CD4-positive, CD25-positive, alpha-beta regulatory T cell (primary cell): ENCODE data around the gene DNMT1. TPM values are rescaled to one million over a fixed set of nuclear protein-coding genes. Genes with fewer than 3 reads are reported as not detected.
A peak's percentile ranks its signal among the peaks of the same experiment; 100 is the strongest.
"Not testable (repeated sequence)": the region's sequence is repeated elsewhere in the genome, so short reads cannot be mapped to it uniquely, and the experiment has no call there.

ENCODE experiments used
- ATAC-seq, 2 donors: fragments of 150-1000 bp; cut with Tn5 transposase; one replicate each; pipeline ENCODE4 v1.10.0; 2021; ENCODE audit warnings: low read depth in 2 of 2, moderate number of reproducible peaks in 2 of 2, moderate library complexity in 1 of 2
- DNase-seq, 3 donors: peaks; one replicate each; pipeline versions ENCODE4 v3.0.0 to v3.0.0-alpha.2; 2012 to 2022; ENCODE audit warnings: mixed read lengths in 1 of 3
- H3K27ac ChIP-seq: one replicate; pipeline ENCODE4 v1.7.0; 2013; ENCODE audit warnings: mild to moderate bottlenecking, low read length; ENCODE audit not compliant: insufficient read depth, poor library complexity, severe bottlenecking
- H3K27me3 ChIP-seq: one replicate; pipeline ENCODE4 v1.7.0; 2013; ENCODE audit warnings: low read length; ENCODE audit not compliant: control insufficient read depth, insufficient read depth
- H3K36me3 ChIP-seq: one replicate; pipeline ENCODE4 v1.7.0; 2013; ENCODE audit warnings: mild to moderate bottlenecking, low read length, moderate library complexity; ENCODE audit not compliant: control insufficient read depth, insufficient read depth
- H3K4me1 ChIP-seq: 2 replicates; pipeline ENCODE4 v1.7.0; 2013; ENCODE audit warnings: mild to moderate bottlenecking, low read length; ENCODE audit not compliant: insufficient read depth, control insufficient read depth, poor library complexity, severe bottlenecking
- H3K4me3 ChIP-seq: one replicate; pipeline ENCODE4 v1.7.0; 2013; ENCODE audit warnings: low read depth, mild to moderate bottlenecking, low read length, moderate library complexity
- H3K9me3 ChIP-seq, 2 experiments: 1 replicate in 1 of 2; 2 replicates in 1 of 2; pipeline ENCODE4 v1.7.0; 2013; ENCODE audit warnings: low read length in 2 of 2, mild to moderate bottlenecking in 1 of 2, moderate library complexity in 1 of 2; ENCODE audit not compliant: control insufficient read depth in 2 of 2
- H3K27ac Mint-ChIP-seq, 3 donors: one replicate each; pipeline ENCODE4 v1.8.0; 2020 to 2022; ENCODE audit warnings: mild to moderate bottlenecking in 3 of 3, mixed read lengths in 3 of 3, moderate library complexity in 2 of 3
- H3K27me3 Mint-ChIP-seq: one replicate; pipeline ENCODE4 v1.8.0; 2022; ENCODE audit warnings: mild to moderate bottlenecking, mixed read lengths
- H3K36me3 Mint-ChIP-seq: one replicate; pipeline ENCODE4 v1.8.0; 2020; ENCODE audit warnings: mixed read lengths
- H3K4me1 Mint-ChIP-seq, 4 donors: one replicate each; pipeline ENCODE4 v1.8.0; 2020 to 2022; ENCODE audit warnings: mixed read lengths in 4 of 4, mild to moderate bottlenecking in 1 of 4
- H3K4me3 Mint-ChIP-seq, 4 donors: one replicate each; pipeline ENCODE4 v1.8.0; 2020 to 2022; ENCODE audit warnings: mild to moderate bottlenecking in 4 of 4, mixed read lengths in 4 of 4, moderate library complexity in 3 of 4
- H3K9me3 Mint-ChIP-seq, 7 donors: one replicate each; pipeline ENCODE4 v1.8.0; 2020 to 2022; ENCODE audit warnings: mixed read lengths in 7 of 7, mild to moderate bottlenecking in 3 of 7, moderate library complexity in 2 of 7
- polyA plus RNA-seq, 4 donors: library from polyadenylated mRNA; unstranded; fragments of 300-500 nt; fragmentation: Illumina TruSeq; gene quantifications; one replicate each; pipeline ENCODE4 v1.2.3, GENCODE V29; 2021
- total RNA-seq: library from RNA; stranded (reverse); gene quantifications from one replicate; pipeline ENCODE4 v1.2.3, GENCODE V29; 2022

Gene DNMT1
- total and polyA plus RNA-seq, 5 donors from 2014 or later = 78.8 to 259 (median 99.9) TPM

GRCh38 chr19:10203686-10204085 is 8.9 kb upstream of the DNMT1 start:
- Mint-ChIP-seq H3K4me3 (no peak overlapping the region), H3K4me1 (peaks cover 3 to 6% (median 5%) of the 10 kb centered on the region in 4 donors), H3K36me3 (peaks cover 5% of the 10 kb centered on the region), H3K27ac (peak overlapping the region in 1 of 3 donors; percentile 20), H3K9me3 (peaks cover 0 to 5% (median 0%) of the 10 kb centered on the region in 7 donors), H3K27me3 (no peaks in the 10 kb centered on the region)
- Histone ChIP-seq H3K9me3 (no peaks in the 10 kb centered on the region), H3K27ac (no peak overlapping the region), H3K4me1 (no peaks in the 10 kb centered on the region), H3K36me3 (no peaks in the 10 kb centered on the region), H3K4me3 (no peak overlapping the region), H3K27me3 (no peaks in the 10 kb centered on the region)
- DNase-seq (no peak), ATAC-seq (no peak)

GRCh38 chr19:10201176-10201575 is 6.4 kb upstream of the DNMT1 start:
- Mint-ChIP-seq H3K9me3 (no peaks in the 10 kb centered on the region), H3K4me3 (peak overlapping the region in 1 of 4 donors; percentile 38), H3K27me3 (no peaks in the 10 kb centered on the region), H3K4me1 (peaks cover 3 to 13% (median 9%) of the 10 kb centered on the region in 4 donors), H3K36me3 (no peaks in the 10 kb centered on the region), H3K27ac (no peak overlapping the region)
- Histone ChIP-seq H3K4me1 (no peaks in the 10 kb centered on the region), H3K4me3 (no peak overlapping the region), H3K36me3 (no peaks in the 10 kb centered on the region), H3K9me3 (no peaks in the 10 kb centered on the region), H3K27ac (no peak overlapping the region), H3K27me3 (no peaks in the 10 kb centered on the region)
- no peak for DNase-seq
- ATAC-seq = no peak

GRCh38 chr19:10200101-10200500 is 5.3 kb upstream of the DNMT1 start:
- not testable (repeated sequence) for H3K27ac Mint-ChIP-seq, H3K36me3 ChIP-seq, H3K4me3 ChIP-seq, H3K27ac ChIP-seq, H3K27me3 ChIP-seq, H3K9me3 ChIP-seq, H3K4me3 Mint-ChIP-seq, ATAC-seq, DNase-seq, H3K36me3 Mint-ChIP-seq, H3K4me1 ChIP-seq, H3K9me3 Mint-ChIP-seq, H3K27me3 Mint-ChIP-seq
- H3K4me1 Mint-ChIP-seq = peaks cover 3 to 17% (median 13%) of the 10 kb centered on the region in 4 donors

GRCh38 chr19:10198889-10199644 is 4.3 kb upstream of the DNMT1 start:
- H3K36me3 ChIP-seq, H3K27ac ChIP-seq, H3K27me3 Mint-ChIP-seq, H3K27me3 ChIP-seq, H3K9me3 ChIP-seq, H3K4me1 ChIP-seq, ATAC-seq, H3K36me3 Mint-ChIP-seq, H3K9me3 Mint-ChIP-seq: not testable (repeated sequence)
- Mint-ChIP-seq H3K4me1 (peaks cover 3 to 22% (median 16%) of the 10 kb centered on the region in 4 donors), H3K4me3 (peak overlapping the region; percentile 1 to 69 (median 44)), H3K27ac (peak overlapping the region in 2 of 3 donors; percentile 22 to 78)
- peak overlapping the region; percentile 71 for H3K4me3 ChIP-seq
- peak in 2 of 3 donors; percentile 21 to 68 for DNase-seq

- H3K27ac ChIP-seq = peak overlapping the region; percentile 82
- Mint-ChIP-seq H3K27ac (peak overlapping the region; percentile 84 to 95 (median 87)), H3K4me3 (peak overlapping the region; percentile 86 to 96 (median 94)), H3K27me3 (no peaks in the 10 kb centered on the region), H3K9me3 (no peaks in the 10 kb centered on the region), H3K36me3 (no peaks in the 10 kb centered on the region), H3K4me1 (peaks cover 11 to 51% (median 25%) of the 10 kb centered on the region in 4 donors)
- no peaks in the 10 kb centered on the region for H3K9me3 ChIP-seq
- no peak for ATAC-seq
- peaks cover 2% of the 10 kb centered on the region for H3K36me3 ChIP-seq
- H3K27me3 ChIP-seq = no peaks in the 10 kb centered on the region
- no peak for DNase-seq
- peaks cover 36% of the 10 kb centered on the region for H3K4me1 ChIP-seq
- peak overlapping the region; percentile 75 for H3K4me3 ChIP-seq
Observed at GRCh38 chr19:10195199-10195519, 406 bp upstream of the DNMT1 start.

- Histone ChIP-seq H3K4me3 (peak overlapping the region; percentile 90), H3K9me3 (no peaks in the 10 kb centered on the region), H3K27me3 (no peaks in the 10 kb centered on the region), H3K36me3 (peaks cover 3% of the 10 kb centered on the region), H3K27ac (peak overlapping the region; percentile 82), H3K4me1 (peaks cover 43% of the 10 kb centered on the region)
- Mint-ChIP-seq H3K4me3 (peak overlapping the region; percentile 86 to 96 (median 94)), H3K36me3 (peaks cover 6% of the 10 kb centered on the region), H3K27ac (peak overlapping the region; percentile 93 to 94 (median 94)), H3K27me3 (no peaks in the 10 kb centered on the region), H3K9me3 (no peaks in the 10 kb centered on the region), H3K4me1 (peaks cover 10 to 60% (median 27%) of the 10 kb centered on the region in 4 donors)
- DNase-seq (peak in 2 of 3 donors; percentile 4 to 42), ATAC-seq (no peak)
Observed at GRCh38 chr19:10193790-10194499, 808 bp downstream of the DNMT1 start.

GRCh38 chr19:10192922-10193321 is 1.8 kb downstream of the DNMT1 start:
- H3K4me3 Mint-ChIP-seq = peak overlapping the region; percentile 59 to 96 (median 88)
- Histone ChIP-seq H3K9me3 (no peaks in the 10 kb centered on the region), H3K36me3 (peaks cover 5% of the 10 kb centered on the region), H3K4me1 (peaks cover 43% of the 10 kb centered on the region), H3K4me3 (no peak overlapping the region), H3K27me3 (no peaks in the 10 kb centered on the region), H3K27ac (no peak overlapping the region)
- H3K36me3 Mint-ChIP-seq = peaks cover 6% of the 10 kb centered on the region
- DNase-seq = no peak
- H3K4me1 Mint-ChIP-seq = peaks cover 6 to 64% (median 25%) of the 10 kb centered on the region in 4 donors
- no peak for ATAC-seq
- H3K27ac Mint-ChIP-seq = peak overlapping the region in 1 of 3 donors; percentile 94
- no peaks in the 10 kb centered on the region for H3K27me3 Mint-ChIP-seq
- H3K9me3 Mint-ChIP-seq = no peaks in the 10 kb centered on the region
